PC-9 (cell line): ENCODE data around the gene PGA5. TPM values are rescaled to one million over a fixed set of nuclear protein-coding genes. Genes with fewer than 3 reads are reported as not detected.

Experiments
- BruUV-seq: library from RNA; stranded (reverse); fragments of 400-500 nt; replicated peaks from 2 replicates; lab custom pipeline; 2021; lab: Mats Ljungman, UMichigan
- CTCF ChIA-PET: fragments of 300-600 bp; sonication (Branson Sonifier 250); formaldehyde crosslinking; loops from one replicate; lab custom pipeline; 2022; ENCODE audit warnings: antibody characterized with exemption; lab: Charles Lee
- POLR2A ChIA-PET: fragments of 300-600 bp; sonication (Branson Sonifier 250); formaldehyde crosslinking; loops from one replicate; lab custom pipeline; 2022; ENCODE audit warnings: antibody characterized with exemption; ENCODE audit not compliant: unreplicated experiment; lab: Charles Lee
- DNase-seq, 2 experiments: peaks; one replicate each; pipeline versions ENCODE4 v3.0.0 to v3.0.0-alpha.2; 2015 to 2022; ENCODE audit warnings: mixed read lengths in 1 of 2
- H2AFZ ChIP-seq: fragments of 200-600 bp; sonication (generic); 2 replicates; pipeline ENCODE4 v1.8.1; 2017; ENCODE audit warnings: antibody characterized with exemption
- H3F3A ChIP-seq: fragments of 200-600 bp; sonication (generic); 2 replicates; pipeline ENCODE4 v1.8.1; 2017; ENCODE audit warnings: antibody characterized with exemption, mild to moderate bottlenecking, low read depth; ENCODE audit not compliant: insufficient read depth
- H3K27ac ChIP-seq: fragments of 200-600 bp; sonication (generic); 2 replicates; pipeline ENCODE4 v1.6.1; 2016; ENCODE audit warnings: mixed run types
- H3K27me3 ChIP-seq: fragments of 200-600 bp; sonication (generic); 2 replicates; pipeline ENCODE4 v1.6.1; 2016; ENCODE audit warnings: low read depth, mixed run types; ENCODE audit not compliant: insufficient read depth
- H3K36me3 ChIP-seq: fragments of 200-600 bp; sonication (generic); 2 replicates; pipeline ENCODE4 v1.6.1; 2016; ENCODE audit warnings: low read depth, mixed run types
- H3K4me1 ChIP-seq: fragments of 200-600 bp; sonication (generic); replicated peaks from 2 replicates; pipeline ENCODE4 v1.6.1; 2016; ENCODE audit warnings: mixed run types; ENCODE audit not compliant: insufficient read depth
- H3K4me2 ChIP-seq: fragments of 200-600 bp; sonication (generic); 2 replicates; pipeline ENCODE4 v1.6.1; 2017; ENCODE audit warnings: mixed run types
- H3K4me3 ChIP-seq: fragments of 200-600 bp; sonication (generic); 2 replicates; pipeline ENCODE4 v1.6.1; 2016; ENCODE audit warnings: mixed run types
- H3K79me2 ChIP-seq: fragments of 200-600 bp; sonication (generic); 2 replicates; pipeline ENCODE4 v1.6.1; 2017; ENCODE audit warnings: low read depth, mixed run types
- H3K9me2 ChIP-seq: fragments of 200-600 bp; sonication (generic); 2 replicates; pipeline ENCODE4 v1.8.1; 2017; ENCODE audit warnings: mild to moderate bottlenecking; ENCODE audit not compliant: insufficient read depth
- H3K9me3 ChIP-seq: fragments of 200-600 bp; sonication (generic); 2 replicates; pipeline ENCODE4 v1.8.1; 2016; ENCODE audit warnings: low read depth; ENCODE audit not compliant: insufficient read depth
- H4K20me1 ChIP-seq: fragments of 200-600 bp; sonication (generic); 2 replicates; pipeline ENCODE4 v1.8.1; 2017; ENCODE audit not compliant: insufficient read depth
- CTCF ChIP-seq: fragments of 200-600 bp; sonication (generic); conservative IDR thresholded peaks from 2 replicates; pipeline ENCODE4 v1.6.1; 2017; ENCODE audit warnings: mixed run types, antibody characterized with exemption, mild to moderate bottlenecking, moderate library complexity
- EZH2 ChIP-seq: fragments of 200-600 bp; sonication (generic); IDR thresholded peaks from 2 replicates; pipeline ENCODE4 v1.8.0; 2017; ENCODE audit warnings: antibody characterized with exemption, low read depth
- intact Hi-C: fragments of 100-400 bp; cut with micrococcal nuclease; formaldehyde crosslinking; loops from one replicate; pipeline ENCODE4 v1.10.0; 2022; ENCODE audit not compliant: unreplicated experiment
- total RNA-seq: library from RNA; stranded (reverse); gene quantifications from 2 replicates; pipeline ENCODE4 v1.2.3, GENCODE V29; 2021

Gene PGA5
- total RNA-seq, 1 experiment from 2014 or later, result not detected

DNA sequence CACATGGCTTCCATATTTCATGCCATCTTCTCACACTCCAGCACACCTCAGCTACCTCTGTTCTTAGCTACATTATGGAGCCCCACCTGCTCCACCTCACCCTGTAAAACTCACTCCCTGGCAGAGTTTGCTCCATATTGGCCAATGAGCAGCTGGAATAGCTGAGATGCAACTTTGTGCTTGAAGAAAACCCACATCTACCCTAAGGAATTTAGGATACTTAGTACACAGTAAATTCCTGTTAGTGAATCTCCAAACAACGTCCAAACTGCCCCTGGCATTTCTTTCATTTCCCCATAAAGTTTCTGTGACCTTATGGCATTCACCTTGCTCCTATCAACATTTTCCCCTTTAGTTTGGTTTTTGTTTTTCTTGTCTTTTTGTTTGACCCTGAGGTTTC lies 56.4 kb downstream of the PGA5 start:
- Histone ChIP-seq H4K20me1 (0 out of 2 replicates have a peak, but pooled peaks cover 2% of the 10 kb centered on the region), H3K36me3 (peaks cover 7% of the 10 kb centered on the region), H3K4me2 (no peak overlapping the region), H3F3A (peaks cover 19% of the 10 kb centered on the region; the same call in 1 of the 2 replicates), H3K9me2 (no peaks in the 10 kb centered on the region), H3K79me2 (no peaks in the 10 kb centered on the region), H3K4me3 (no peak overlapping the region), H3K27ac (no peak overlapping the region), H3K4me1 (no peaks in the 10 kb centered on the region), H3K9me3 (no peaks in the 10 kb centered on the region), H2AFZ (no peak overlapping the region), H3K27me3 (peaks cover 14% of the 10 kb centered on the region; the same call in 1 of the 2 replicates)
- TF ChIP-seq EZH2, result no peak
- TF ChIP-seq CTCF, result no peak
- intact Hi-C loops, result no loop called here
- no TSS peak for BruUV-seq
- ChIA-PET CTCF (interaction anchor here (0.6 to 1.5 kb wide), 4 partner anchors 30 to 398 kb away, joined by 3 to 4 read pairs (median 4); no protein-coding TSS in a partner anchor), POLR2A (interaction anchor here (0.6 kb wide), 1 partner anchor 88 kb away, joined by 3 read pairs; no protein-coding TSS in a partner anchor)
- no peak for DNase-seq

DNA sequence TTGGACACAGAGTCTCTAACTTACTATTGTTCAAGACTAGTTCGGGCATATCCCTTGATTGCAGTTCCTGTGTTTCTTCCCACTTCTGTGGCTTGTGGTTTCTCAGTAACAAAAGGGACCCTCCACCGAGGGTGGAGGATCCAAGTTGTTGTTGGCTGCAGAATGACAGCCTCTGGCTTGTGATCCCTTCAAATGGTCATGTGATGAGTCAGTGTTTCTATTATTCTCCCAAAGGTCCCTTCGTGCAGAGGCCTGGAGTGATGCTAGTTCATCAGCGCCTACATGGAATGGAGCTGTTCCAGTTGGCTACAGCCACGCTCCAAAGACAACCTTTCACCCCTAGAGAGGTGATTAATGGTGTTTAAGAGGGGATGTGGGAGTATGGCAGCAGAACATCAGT lies 56.8 kb downstream of the PGA5 start:
- peaks cover 19% of the 10 kb centered on the region; the same call in 1 of the 2 replicates for H3F3A ChIP-seq
- no peaks in the 10 kb centered on the region for H4K20me1 ChIP-seq
- H3K27ac ChIP-seq, result no peak overlapping the region
- no peak overlapping the region for H2AFZ ChIP-seq
- no peaks in the 10 kb centered on the region for H3K9me2 ChIP-seq
- POLR2A ChIA-PET, result interaction anchor here (0.6 kb wide), 1 partner anchor 88 kb away, joined by 3 read pairs; no protein-coding TSS in a partner anchor
- intact Hi-C loops, result no loop called here
- BruUV-seq, result no TSS peak
- H3K27me3 ChIP-seq, result peaks cover 14% of the 10 kb centered on the region; the same call in 1 of the 2 replicates
- no peak overlapping the region for H3K4me3 ChIP-seq
- peaks cover 8% of the 10 kb centered on the region for H3K36me3 ChIP-seq
- CTCF ChIA-PET, result interaction anchor here (0.6 to 1.5 kb wide), 4 partner anchors 30 to 397 kb away, joined by 3 to 4 read pairs (median 4); no protein-coding TSS in a partner anchor
- no peak for TF ChIP-seq EZH2
- DNase-seq, result peak in 1 of 2 experiments; percentile 55
- H3K4me1 ChIP-seq, result no peaks in the 10 kb centered on the region
- H3K9me3 ChIP-seq, result no peaks in the 10 kb centered on the region
- no peaks in the 10 kb centered on the region for H3K79me2 ChIP-seq
- no peak overlapping the region for H3K4me2 ChIP-seq

GRCh38 chr11:61298663-61299244 lies 57.8 kb downstream of the PGA5 start:
- intact Hi-C loops, result no loop called here
- Histone ChIP-seq H3K27me3 (peaks cover 9% of the 10 kb centered on the region; the same call in 1 of the 2 replicates), H3K9me2 (no peaks in the 10 kb centered on the region), H4K20me1 (no peaks in the 10 kb centered on the region), H3K4me2 (no peak overlapping the region), H3K4me1 (no peaks in the 10 kb centered on the region), H3K27ac (no peak overlapping the region), H3K4me3 (no peak overlapping the region), H3K9me3 (no peaks in the 10 kb centered on the region), H3K79me2 (no peaks in the 10 kb centered on the region), H2AFZ (no peak overlapping the region), H3F3A (peaks cover 19% of the 10 kb centered on the region; the same call in 1 of the 2 replicates), H3K36me3 (peaks cover 15% of the 10 kb centered on the region)
- no peak for DNase-seq
- ChIA-PET CTCF (interaction anchor here (0.8 kb wide), 1 partner anchor 33 kb away, joined by 4 read pairs; no protein-coding TSS in a partner anchor), POLR2A (interaction anchor here (0.6 kb wide), 2 partner anchors 159 to 359 kb away, joined by 6 to 11 read pairs; no protein-coding TSS in a partner anchor)
- TF ChIP-seq EZH2, result no peak
- BruUV-seq, result no TSS peak

Other genes with a start within 250 kb of the PGA5 start
- not detected in 2 replicates for gene CD5, start 138.7 kb upstream of the PGA5 start, total RNA-seq
- gene VPS37C, start 79.7 kb upstream of the PGA5 start, total RNA-seq, result 27.1 and 29.0 TPM in 2 replicates
- gene PGA3, start 37.7 kb upstream of the PGA5 start, total RNA-seq, result not detected in 2 replicates
- gene PGA4, start 18.8 kb upstream of the PGA5 start, total RNA-seq, result not detected in 2 replicates
- gene VWCE, start 54.1 kb downstream of the PGA5 start, total RNA-seq, result 0.41 and 1.4 TPM in 2 replicates
- gene DDB1, start 91.9 kb downstream of the PGA5 start, total RNA-seq, result 302 and 305 TPM in 2 replicates
- 168 and 258 TPM in 2 replicates for gene TKFC, start 92.1 kb downstream of the PGA5 start, total RNA-seq
- 96.9 and 120 TPM in 2 replicates for gene CYB561A3, start 120.7 kb downstream of the PGA5 start, total RNA-seq
- 32.5 and 46.1 TPM in 2 replicates for gene TMEM138, start 121.2 kb downstream of the PGA5 start, total RNA-seq
- gene TMEM216, start 151.4 kb downstream of the PGA5 start, total RNA-seq, result 17.6 and 21.1 TPM in 2 replicates
- gene CPSF7, start 188.8 kb downstream of the PGA5 start, total RNA-seq, result 82.7 and 87.0 TPM in 2 replicates
- 32.5 and 38.3 TPM in 2 replicates for gene SDHAF2, start 188.9 kb downstream of the PGA5 start, total RNA-seq